ENCODE measurements around the gene WHRN.

Gene WHRN

GRCh38 chr9:114446672-114447450, 58.4 kb downstream of the WHRN start:
- DNase-seq = no peak

DNA sequence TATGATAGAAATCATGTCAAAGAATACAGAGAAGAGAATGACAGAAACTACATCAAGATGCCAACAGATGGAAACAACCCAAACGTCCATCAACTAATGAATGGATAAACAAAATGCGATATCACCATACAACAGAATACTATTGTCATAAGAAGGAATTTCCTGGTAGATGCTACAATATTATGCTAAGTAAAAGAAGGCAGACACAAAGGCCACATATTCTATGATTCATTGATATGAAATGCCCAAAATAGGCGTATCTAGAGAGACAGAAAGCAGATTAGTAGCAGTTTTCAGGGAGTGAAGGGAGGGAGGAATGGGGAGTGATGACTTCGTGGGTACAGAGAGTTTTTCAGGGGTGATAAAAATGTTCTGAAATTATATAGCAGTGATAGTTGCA, 59.2 kb downstream of the WHRN start:
- no peak for DNase-seq

GRCh38 chr9:114445616-114446015, 59.7 kb downstream of the WHRN start:
- DNase-seq = no peak

GRCh38 chr9:114442022-114442421, 63.3 kb downstream of the WHRN start:
- no peak for DNase-seq

GRCh38 chr9:114437401-114437893, 67.8 kb downstream of the WHRN start:
- no peak for DNase-seq

- DNase-seq = peak; percentile 30
Observed at GRCh38 chr9:114434878-114435311, 70.4 kb downstream of the WHRN start.

DNA sequence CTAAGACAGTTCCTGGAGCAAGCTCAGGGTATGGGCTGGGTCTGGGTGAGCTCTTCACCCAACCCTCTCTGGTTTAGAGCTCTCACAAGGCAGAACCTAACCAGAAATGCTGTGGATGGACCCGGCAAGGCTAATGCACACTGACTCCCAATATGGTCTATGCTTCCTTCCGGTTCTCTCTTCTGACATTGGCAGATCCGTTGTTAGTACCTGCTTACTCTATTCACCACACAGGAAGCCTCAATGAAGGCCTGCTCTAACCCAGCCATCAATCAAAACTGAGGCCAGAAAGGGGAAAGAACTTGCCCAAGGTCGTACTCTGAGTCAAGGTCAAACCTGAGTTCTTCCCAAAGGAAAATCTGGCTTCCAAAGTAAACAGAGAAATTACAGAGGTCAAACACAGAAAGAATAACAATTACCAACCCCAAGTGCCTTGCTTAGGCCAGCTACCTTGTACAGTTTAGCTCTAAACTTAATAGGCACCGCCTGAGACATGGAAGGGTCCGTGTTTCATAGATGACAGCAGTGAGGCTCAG, 71.5 kb downstream of the WHRN start:
- no peak for DNase-seq

GRCh38 chr9:114433086-114433485, 72.2 kb downstream of the WHRN start:
- no peak for DNase-seq

DNA sequence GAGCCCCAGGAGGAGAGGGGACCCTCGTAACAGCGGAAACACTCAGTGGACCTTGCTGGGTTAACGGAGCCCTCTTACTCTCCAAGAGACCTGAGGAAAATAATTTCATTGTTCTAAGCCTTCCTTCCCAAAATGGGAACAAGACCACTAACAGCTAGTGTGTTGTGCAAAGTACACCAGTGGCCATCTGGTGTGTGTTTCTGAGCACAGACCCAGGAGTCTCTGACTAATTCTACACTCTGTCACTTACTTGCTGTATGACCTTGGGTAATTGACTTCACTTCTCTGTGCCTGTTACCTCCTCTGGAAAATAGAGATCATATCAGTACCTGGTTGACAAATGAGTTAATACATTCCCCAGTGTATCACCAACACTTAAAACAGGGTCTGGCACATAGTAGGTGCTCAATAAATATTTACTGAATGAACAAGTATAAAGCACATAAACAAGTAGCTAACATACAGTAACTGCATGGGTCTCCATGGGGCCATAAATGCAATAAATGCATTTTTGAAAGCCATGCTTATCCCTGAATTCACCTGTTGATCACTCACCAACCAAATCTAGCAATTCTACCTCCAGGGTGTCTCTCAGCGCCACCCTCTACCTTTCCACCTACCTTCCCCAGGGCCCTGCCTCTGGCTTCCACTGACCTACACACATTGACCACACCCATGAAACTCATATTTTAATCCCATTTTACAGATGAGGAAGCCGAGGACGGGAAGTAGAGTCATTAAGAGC, 72.8 kb downstream of the WHRN start:
- no peak for DNase-seq

DNA sequence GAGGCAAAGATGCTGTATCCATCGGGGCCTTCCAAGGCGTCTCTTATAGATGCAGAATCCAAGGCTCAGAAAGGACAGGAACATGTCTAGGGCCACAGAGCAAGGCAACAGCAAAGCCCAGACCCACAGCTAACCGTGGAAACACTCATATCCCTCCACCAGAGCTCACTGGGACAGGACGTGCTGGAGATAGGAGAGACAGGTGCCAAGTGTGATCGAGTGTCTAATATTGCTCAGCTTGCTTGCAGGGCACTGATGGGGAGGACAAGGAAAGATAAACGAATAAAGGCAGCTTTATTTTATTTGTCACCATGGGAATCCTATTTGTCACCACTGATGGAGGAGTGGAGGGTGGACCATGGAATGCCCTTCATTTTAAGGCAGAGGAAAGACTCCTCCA, 73.5 kb downstream of the WHRN start:
- DNase-seq = no peak

GRCh38 chr9:114431003-114431402, 74.3 kb downstream of the WHRN start:
- no peak for DNase-seq

DNA sequence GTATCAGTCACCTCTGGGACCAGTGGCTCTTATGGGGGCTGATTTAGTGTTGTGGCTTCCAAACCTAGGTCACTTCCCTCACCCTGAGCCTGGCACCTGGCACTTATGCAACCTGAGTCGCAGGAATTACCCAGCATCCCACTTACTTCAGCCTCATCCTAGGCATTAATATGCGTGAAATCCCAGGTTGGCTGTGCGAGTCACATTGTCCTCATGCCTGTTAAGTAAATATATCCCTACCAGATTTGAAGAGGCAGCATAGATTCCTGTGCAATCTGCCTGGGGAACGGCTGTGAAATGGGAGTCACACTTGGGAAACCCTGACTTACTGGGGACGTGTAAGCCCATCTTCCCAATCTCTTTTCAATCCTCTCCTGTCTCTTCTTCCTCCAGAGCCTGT, 74.8 kb downstream of the WHRN start:
- DNase-seq = no peak

- no peak for DNase-seq
Observed at GRCh38 chr9:114429488-114429887, 75.8 kb downstream of the WHRN start.

DNA sequence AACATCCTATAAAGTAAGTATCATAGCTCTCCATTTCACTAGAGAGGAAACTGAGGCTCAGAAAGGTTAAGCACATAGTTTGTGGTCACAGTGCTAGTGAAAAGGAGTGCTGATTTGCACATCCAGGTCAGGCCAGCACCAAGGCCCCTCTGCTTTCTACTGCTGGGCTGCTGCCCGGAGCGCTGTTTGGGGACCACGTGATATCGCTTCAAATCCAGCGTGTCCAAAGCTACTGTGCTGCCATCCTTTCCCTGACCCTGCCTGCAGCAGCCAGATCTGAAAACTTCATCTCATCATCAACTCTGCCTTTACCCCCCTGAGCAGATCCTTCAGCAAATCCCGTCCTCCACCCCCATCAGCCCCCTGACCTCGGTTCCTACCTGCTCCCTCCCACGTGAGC, 76.8 kb downstream of the WHRN start:
- no peak for DNase-seq

DNA sequence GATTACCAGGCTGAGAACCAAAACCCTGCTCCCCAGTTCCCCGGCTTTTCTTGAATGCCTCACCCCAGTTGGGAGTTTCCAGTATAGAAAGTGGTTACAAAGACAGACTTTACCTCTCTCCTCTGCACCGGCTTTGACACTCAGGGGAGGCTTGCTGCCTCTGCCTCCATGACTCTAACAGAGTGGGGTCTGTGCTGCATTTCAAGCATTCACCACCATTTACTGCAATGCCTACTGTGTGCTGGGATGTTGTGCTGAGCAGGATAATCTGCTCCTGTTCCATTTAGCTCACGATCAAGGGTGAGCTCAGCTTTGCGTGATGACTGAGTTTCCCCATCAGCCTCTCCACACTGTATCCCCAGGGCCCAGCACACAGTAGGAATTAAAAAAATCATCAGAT, 77.6 kb downstream of the WHRN start:
- DNase-seq = no peak

DNA sequence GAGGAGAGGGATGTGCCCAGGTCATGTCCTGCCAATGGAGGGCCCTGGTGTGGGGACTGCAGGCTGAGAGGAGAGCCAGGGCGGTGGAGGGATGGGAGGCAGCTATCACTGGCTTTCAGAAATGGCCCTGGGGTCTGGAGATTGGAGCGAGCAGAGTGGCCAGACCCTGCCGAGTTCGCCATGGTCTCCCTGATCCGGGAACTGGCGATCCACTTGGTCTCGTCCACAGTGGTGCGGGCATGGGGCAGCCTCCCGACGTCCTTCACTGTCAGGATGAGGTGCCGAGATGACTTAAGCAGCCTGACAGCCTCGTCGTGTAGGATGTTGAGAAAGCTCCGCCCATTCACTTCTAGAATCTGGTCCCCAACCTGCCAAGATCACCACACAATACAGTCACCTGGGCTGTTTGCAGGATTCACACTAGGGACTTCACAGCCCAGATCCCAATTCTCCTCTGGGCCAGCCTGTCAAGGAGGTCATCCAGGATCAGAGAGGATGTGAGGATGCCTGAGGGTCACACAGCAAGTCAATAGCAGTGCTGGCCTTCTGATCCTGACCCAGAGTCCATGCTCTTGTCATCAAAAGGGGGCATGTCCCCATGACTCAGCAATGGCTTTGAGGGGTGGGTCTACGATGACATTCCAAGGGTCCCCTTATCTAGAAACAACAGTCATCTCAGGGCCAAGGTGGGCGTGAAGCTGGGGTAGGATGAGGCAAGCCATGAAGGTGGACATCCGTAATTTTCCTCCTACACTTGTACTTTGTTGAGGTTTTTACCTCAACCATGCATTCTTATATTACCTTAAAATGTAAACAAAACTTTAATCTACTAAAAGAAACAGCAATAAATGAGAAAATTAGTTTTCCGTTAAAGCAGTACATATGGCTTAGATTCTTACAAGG, 79.0 kb downstream of the WHRN start:
- no peak for DNase-seq

DNA sequence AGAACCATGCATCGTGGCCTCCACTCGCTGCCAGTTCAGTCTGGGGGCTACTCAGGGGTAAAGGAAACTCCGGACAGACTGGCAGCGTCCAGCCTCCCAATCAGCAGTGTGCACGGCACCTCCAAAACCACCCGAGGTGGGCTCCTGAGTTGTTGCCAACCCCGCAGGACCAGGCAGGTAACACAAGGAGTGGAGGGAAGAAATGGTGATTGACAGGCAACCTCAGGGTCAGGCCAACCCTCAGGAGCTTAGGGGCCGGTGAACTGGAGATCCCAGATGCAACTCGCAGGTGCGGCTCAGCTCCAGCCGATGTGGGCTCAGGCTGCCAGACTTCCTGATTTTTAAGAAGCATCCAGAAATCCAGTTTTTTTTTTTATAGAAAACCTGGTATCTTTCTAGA, 80.1 kb downstream of the WHRN start:
- DNase-seq = no peak

DNA sequence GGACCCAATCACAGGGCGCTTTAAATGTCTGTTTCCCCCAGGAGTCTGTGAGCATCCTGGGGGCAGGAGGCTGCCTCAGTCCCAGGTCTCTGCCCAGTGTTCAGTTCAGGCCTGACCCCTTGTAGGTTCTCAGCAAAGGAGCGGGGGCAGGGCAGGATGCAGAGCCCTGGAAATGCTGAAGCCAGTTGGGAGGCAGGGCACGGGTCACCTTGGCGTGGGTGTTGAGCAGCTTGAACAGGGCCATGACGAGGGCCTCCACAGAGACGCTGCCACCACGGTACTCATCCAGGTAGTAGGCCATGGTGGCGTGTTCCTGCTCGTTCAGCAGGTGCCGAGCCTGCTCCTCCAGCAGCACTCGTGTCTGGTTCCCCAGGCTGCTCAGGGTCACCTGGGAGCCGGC, 81.1 kb downstream of the WHRN start:
- no peak for DNase-seq

DNA sequence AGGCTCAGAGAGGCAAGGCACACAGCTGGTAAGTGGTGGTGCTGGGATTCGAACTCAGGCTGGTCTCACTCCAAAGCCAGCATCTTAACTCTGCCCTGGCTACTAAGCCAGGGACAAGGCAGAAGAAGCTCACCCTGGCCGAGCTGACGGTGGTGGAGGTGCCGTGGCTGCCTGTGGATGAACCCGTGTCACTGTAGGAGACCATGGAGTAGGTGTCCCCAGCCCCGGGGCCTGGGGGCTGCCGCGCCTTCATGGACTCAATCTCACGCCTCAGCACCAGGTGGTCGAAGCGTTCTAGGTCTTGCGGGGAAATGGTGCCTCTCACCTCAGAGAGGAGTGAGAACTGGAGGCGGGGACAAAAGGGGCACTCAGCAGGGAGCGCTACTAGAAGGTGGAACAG, 82.1 kb downstream of the WHRN start:
- DNase-seq = no peak

DNA sequence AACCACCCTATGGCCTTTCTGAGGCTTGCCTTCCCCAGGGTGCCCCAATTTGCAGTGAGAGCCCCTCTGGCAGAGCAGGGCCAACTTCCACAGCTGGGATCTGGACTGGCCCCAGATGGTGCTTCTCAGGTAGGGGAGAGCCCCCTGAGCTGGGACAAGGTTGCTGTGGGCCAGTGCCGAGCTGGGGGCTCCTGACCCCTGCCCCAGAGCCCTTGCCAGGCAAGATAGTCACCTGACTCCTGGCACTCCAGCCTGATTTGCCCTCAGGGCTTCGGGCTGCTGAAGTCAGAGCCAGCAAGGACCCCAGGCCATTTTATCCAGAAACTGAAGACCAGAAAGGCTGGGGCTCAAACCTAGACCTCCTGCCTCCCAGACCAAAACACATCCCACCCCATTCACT, 84.1 kb downstream of the WHRN start:
- no peak for DNase-seq

- DNase-seq = no peak
Observed at GRCh38 chr9:114419796-114420195, 85.5 kb downstream of the WHRN start.

DNA sequence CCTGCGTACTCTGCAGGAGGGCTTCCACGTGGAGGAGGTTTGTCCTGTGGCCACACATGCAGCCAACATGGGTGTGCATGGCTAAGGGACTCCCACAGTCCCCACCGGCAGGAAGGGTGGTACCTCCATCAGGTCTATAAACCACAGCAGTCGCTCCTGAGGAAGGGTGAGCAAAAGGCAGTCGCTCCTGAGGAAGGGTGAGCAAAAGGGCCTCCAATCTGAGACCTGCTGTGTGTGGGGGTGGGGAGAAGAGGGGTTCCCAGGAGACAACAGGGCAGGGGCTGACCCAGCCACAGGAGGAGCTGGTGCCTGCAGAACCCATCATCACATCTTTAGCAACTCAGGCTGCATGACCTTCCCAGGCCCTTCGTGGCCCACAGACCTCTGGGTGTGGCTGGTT, 87.2 kb downstream of the WHRN start:
- DNase-seq = no peak

- DNase-seq = no peak
Observed at GRCh38 chr9:114417511-114417910, 87.8 kb downstream of the WHRN start.
